Heart left ventricle (tissue), 13 donors: Measurements from ENCODE around the gene NUDT16L1.

Experiments
- POLR2A ChIP-seq, 2 donors: fragments of 450-650 bp; IDR thresholded peaks; one replicate each; pipeline ENCODE4 v1.6.1; 2017; ENCODE audit warnings: antibody characterized with exemption in 2 of 2, mild to moderate bottlenecking in 2 of 2, moderate library complexity in 2 of 2
- TF ChIP-seq, protein P1 (sequence below), 12 donors: fragments of 200-600 bp; sonication (generic) in 4 of 12; IDR thresholded peaks; one replicate each; pipeline versions ENCODE4 v1.5.0 to v1.8.0; 2018 to 2022; ENCODE audit warnings: antibody characterized with exemption in 12 of 12, mild to moderate bottlenecking in 5 of 12
- donor health status: ischemic (EF 13 %, LVEDD 7.1; RV severe dilation, severe dysfunction).
- donor health status: DM: no; HTN: yes; CAD: no.
- donor health status: DM: no; HTN: no; CAD: no.
- donor health status: ischemic (EF 25% LVEDD 6.9; RV normal size, moderate dysfunction).
- donor health status: ischemic (EF 25% LVEDD 5.7; RV mildly dilated, moderate dysfunction).
- donor health status: ischemic (EF 35%, LVEDD 5.7; RV mildly dilated, moderate dysfunction).
- donor health status: nonischemic (EF 11% LVEDD 7.7; RV severe dilation, severe dysfunction).
- donor health status: DM: yes; HTN: yes; CAD: no.
- donor health status: PGD.
- donor health status: ischemic (EF 29% LVEDD 5.4; RV normal size, mild dysfunction).
- donor health status: nonischemic (EF 23%, LVEDD 6.1; RV moderate dilation, normal function).

DNA sequence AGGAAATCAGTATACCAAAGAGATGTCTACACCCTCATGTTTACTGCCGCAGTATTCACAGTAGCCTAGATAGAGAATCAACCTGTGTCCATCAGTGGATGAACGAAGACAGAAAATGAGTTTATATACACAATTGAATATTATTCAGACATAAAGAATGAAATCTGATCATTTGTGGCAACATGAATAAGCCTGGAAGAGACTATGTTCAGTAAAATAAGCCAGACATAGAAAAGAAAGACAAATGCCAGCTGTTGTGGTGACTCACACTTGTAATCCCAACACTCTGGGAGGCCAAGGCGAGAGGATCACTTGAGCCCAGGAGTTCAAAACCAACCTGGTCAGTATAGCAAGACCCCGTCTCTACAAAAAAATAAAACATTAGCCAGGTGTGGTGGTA is 16.1 kb downstream of the NUDT16L1 start:
- TF ChIP-seq, protein P1, sequence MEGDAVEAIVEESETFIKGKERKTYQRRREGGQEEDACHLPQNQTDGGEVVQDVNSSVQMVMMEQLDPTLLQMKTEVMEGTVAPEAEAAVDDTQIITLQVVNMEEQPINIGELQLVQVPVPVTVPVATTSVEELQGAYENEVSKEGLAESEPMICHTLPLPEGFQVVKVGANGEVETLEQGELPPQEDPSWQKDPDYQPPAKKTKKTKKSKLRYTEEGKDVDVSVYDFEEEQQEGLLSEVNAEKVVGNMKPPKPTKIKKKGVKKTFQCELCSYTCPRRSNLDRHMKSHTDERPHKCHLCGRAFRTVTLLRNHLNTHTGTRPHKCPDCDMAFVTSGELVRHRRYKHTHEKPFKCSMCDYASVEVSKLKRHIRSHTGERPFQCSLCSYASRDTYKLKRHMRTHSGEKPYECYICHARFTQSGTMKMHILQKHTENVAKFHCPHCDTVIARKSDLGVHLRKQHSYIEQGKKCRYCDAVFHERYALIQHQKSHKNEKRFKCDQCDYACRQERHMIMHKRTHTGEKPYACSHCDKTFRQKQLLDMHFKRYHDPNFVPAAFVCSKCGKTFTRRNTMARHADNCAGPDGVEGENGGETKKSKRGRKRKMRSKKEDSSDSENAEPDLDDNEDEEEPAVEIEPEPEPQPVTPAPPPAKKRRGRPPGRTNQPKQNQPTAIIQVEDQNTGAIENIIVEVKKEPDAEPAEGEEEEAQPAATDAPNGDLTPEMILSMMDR (IDR thresholded peaks at IDR 0.05) = no peak
- TF ChIP-seq POLR2A (IDR thresholded peaks at IDR 0.05) = no peak
